Fibroblast of lung (primary cell): ENCODE results near the gene MYOM1. TPM values are rescaled to one million over a fixed set of nuclear protein-coding genes. Genes with fewer than 3 reads are reported as not detected.

Experiments used
- DNase-seq, 2 donors: peaks; one replicate each; pipeline versions ENCODE4 v3.0.0 to v3.0.0-alpha.2; 2010; ENCODE audit warnings: low read depth in 2 of 2
- H2AFZ ChIP-seq: 2 replicates; pipeline ENCODE4 v1.5.1; 2012; ENCODE audit warnings: low read length, control low read depth, inconsistent platforms
- H3K27ac ChIP-seq: 2 replicates; pipeline ENCODE4 v1.5.1; 2011; ENCODE audit warnings: low read length, control low read depth; ENCODE audit not compliant: insufficient read depth
- H3K27me3 ChIP-seq: 2 replicates; pipeline ENCODE4 v1.5.1; 2011; ENCODE audit warnings: mild to moderate bottlenecking, low read length; ENCODE audit not compliant: control insufficient read depth, insufficient read depth
- H3K36me3 ChIP-seq: 2 replicates; pipeline ENCODE4 v1.5.1; 2011; ENCODE audit warnings: low read length; ENCODE audit not compliant: control insufficient read depth, insufficient read depth
- H3K4me1 ChIP-seq: 2 replicates; pipeline ENCODE4 v1.5.1; 2011; ENCODE audit warnings: low read length; ENCODE audit not compliant: control insufficient read depth, insufficient read depth; ENCODE audit errors: extremely low read depth
- H3K4me2 ChIP-seq: 2 replicates; pipeline ENCODE4 v1.5.1; 2011; ENCODE audit warnings: low read length, control low read depth; ENCODE audit not compliant: insufficient read depth; ENCODE audit errors: extremely low read depth
- H3K4me3 ChIP-seq, 4 experiments: fragments of 200-600 bp in 1 of 4; sonication (generic) in 1 of 4; replicated peaks in 1 of 4; 2 replicates each; pipeline ENCODE4 v1.5.1; 2011 to 2016; ENCODE audit warnings: low read length in 4 of 4, low read depth in 3 of 4, mild to moderate bottlenecking in 3 of 4, control low read depth in 2 of 4, inconsistent platforms in 1 of 4, mixed read lengths in 1 of 4; ENCODE audit not compliant: insufficient read depth in 1 of 4; ENCODE audit errors: control extremely low read depth in 1 of 4
- H3K79me2 ChIP-seq: 2 replicates; pipeline ENCODE4 v1.5.1; 2012; ENCODE audit warnings: mild to moderate bottlenecking, low read length, inconsistent platforms; ENCODE audit not compliant: control insufficient read depth, insufficient read depth
- H3K9ac ChIP-seq: 2 replicates; pipeline ENCODE4 v1.5.1; 2011; ENCODE audit warnings: mild to moderate bottlenecking, low read length, control low read depth; ENCODE audit not compliant: insufficient read depth
- H3K9me3 ChIP-seq: 2 replicates; pipeline ENCODE4 v1.5.1; 2012; ENCODE audit warnings: low read depth, low read length; ENCODE audit not compliant: control insufficient read depth, insufficient read depth
- H4K20me1 ChIP-seq: 2 replicates; pipeline ENCODE4 v1.5.1; 2011; ENCODE audit warnings: low read length; ENCODE audit not compliant: control insufficient read depth, insufficient read depth; ENCODE audit errors: extremely low read depth
- EZH2 ChIP-seq: IDR thresholded peaks from 2 replicates; pipeline ENCODE4 v1.5.1; 2012; ENCODE audit warnings: low read length, control low read depth, mild to moderate bottlenecking; ENCODE audit errors: missing control alignments
- polyA plus RNA-seq, 2 donors: library from polyadenylated mRNA; depleted of rRNA in 1 of 2; stranded (reverse) in 1 of 2; unstranded in 1 of 2; fragments of >200 nt; gene quantifications; 2 replicates each; pipeline ENCODE4 v1.2.1, GENCODE V29; 2011 to 2012; ENCODE audit warnings: missing spikeins in 1 of 2
- total RNA-seq: library from RNA; depleted of rRNA; stranded (reverse); fragments of >200 nt; gene quantifications from 2 replicates; pipeline ENCODE4 v1.2.1, GENCODE V29; 2014
- TF ChIP-seq, protein P1 (sequence below), 2 donors: IDR thresholded peaks in 1 of 2; conservative IDR thresholded peaks in 1 of 2; 1 replicate in 1 of 2; 2 replicates in 1 of 2; pipeline ENCODE4 v1.5.1; 2011 to 2012; ENCODE audit warnings: low read length in 2 of 2, control low read depth in 1 of 2, inconsistent platforms in 1 of 2, low read depth in 1 of 2, mild to moderate bottlenecking in 1 of 2

The MYOM1 gene
- total and polyA plus RNA-seq, 2 donors (not counting 1 experiment from before 2014, with no cell fraction given) = 0.07 to 0.83 TPM

DNA sequence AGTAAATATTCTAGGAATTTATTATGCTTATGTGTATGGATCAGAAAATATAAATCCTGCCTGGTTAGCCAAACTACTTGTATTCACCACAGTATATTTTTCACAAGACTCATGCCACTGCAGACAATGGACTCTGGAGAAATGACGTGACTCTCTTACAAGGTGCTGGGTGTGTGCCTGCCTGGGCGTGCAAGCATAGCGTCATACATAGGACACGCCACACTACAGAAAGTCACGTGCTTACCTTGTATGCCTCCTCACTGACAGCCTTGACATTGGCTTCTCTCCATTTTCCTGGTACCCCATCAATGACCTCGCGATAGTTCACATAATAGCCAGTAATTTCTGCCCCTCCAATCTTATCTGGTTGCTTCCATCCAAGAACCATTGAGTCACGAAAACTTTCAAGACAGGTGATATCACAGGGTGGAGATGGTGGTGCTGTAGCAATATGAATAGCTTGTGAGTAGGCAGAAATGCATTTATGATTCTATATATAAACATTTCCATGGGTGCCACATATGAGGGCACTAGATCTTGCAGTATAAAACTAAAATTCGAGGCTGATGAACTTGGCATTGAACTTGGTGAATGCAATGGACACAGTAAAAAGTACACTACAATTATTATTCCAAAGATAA lies 93.2 kb downstream of the MYOM1 start:
- no peak overlapping the region for H3K4me2 ChIP-seq
- no peak overlapping the region for H3K27ac ChIP-seq
- no peaks in the 10 kb centered on the region for H3K4me1 ChIP-seq
- no peaks in the 10 kb centered on the region for H3K36me3 ChIP-seq
- H3K9me3 ChIP-seq = no peaks in the 10 kb centered on the region
- no peak for DNase-seq
- H4K20me1 ChIP-seq = no peaks in the 10 kb centered on the region
- no peaks in the 10 kb centered on the region for H3K79me2 ChIP-seq
- TF ChIP-seq, protein P1, sequence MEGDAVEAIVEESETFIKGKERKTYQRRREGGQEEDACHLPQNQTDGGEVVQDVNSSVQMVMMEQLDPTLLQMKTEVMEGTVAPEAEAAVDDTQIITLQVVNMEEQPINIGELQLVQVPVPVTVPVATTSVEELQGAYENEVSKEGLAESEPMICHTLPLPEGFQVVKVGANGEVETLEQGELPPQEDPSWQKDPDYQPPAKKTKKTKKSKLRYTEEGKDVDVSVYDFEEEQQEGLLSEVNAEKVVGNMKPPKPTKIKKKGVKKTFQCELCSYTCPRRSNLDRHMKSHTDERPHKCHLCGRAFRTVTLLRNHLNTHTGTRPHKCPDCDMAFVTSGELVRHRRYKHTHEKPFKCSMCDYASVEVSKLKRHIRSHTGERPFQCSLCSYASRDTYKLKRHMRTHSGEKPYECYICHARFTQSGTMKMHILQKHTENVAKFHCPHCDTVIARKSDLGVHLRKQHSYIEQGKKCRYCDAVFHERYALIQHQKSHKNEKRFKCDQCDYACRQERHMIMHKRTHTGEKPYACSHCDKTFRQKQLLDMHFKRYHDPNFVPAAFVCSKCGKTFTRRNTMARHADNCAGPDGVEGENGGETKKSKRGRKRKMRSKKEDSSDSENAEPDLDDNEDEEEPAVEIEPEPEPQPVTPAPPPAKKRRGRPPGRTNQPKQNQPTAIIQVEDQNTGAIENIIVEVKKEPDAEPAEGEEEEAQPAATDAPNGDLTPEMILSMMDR (conservative IDR thresholded peaks at IDR 0.05 in 1 of 2, IDR thresholded peaks at IDR 0.05 in 1 of 2; ENCODE audit: low read depth in 1 of 2, low read length in 2 of 2) = no peak
- TF ChIP-seq EZH2 = no peak
- H3K27me3 ChIP-seq = no peaks in the 10 kb centered on the region
- no peak overlapping the region for H3K9ac ChIP-seq
- no peak overlapping the region for H2AFZ ChIP-seq
- no peak overlapping the region for H3K4me3 ChIP-seq

DNA sequence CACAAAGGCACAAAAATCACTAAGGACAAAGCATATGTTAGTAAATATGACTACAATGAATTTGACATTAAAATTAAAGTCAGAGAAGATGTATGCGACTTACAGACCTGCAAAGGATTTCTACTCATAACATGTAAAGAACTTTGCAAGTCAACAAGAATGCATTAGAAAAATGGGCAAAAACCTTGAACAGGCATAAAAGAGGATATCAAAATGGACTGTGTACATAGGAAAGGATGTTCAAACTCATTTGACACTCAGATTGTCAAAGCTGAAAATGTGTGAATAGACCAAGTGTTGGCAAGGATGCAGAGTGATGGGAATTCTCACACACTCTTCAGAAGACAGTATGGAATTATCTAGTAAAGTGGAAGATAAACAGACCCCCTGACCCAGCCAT lies 94.9 kb downstream of the MYOM1 start:
- H2AFZ ChIP-seq = no peak overlapping the region
- H3K9ac ChIP-seq = no peak overlapping the region
- no peaks in the 10 kb centered on the region for H3K9me3 ChIP-seq
- no peak overlapping the region for H3K4me3 ChIP-seq
- H3K27me3 ChIP-seq = no peaks in the 10 kb centered on the region
- DNase-seq = no peak
- no peaks in the 10 kb centered on the region for H3K36me3 ChIP-seq
- TF ChIP-seq EZH2 = no peak
- TF ChIP-seq, protein P1 (conservative IDR thresholded peaks at IDR 0.05 in 1 of 2, IDR thresholded peaks at IDR 0.05 in 1 of 2; ENCODE audit: low read depth in 1 of 2, low read length in 2 of 2) = no peak
- no peak overlapping the region for H3K4me2 ChIP-seq
- no peaks in the 10 kb centered on the region for H4K20me1 ChIP-seq
- H3K27ac ChIP-seq = no peak overlapping the region
- no peaks in the 10 kb centered on the region for H3K79me2 ChIP-seq
- H3K4me1 ChIP-seq = no peaks in the 10 kb centered on the region

DNA sequence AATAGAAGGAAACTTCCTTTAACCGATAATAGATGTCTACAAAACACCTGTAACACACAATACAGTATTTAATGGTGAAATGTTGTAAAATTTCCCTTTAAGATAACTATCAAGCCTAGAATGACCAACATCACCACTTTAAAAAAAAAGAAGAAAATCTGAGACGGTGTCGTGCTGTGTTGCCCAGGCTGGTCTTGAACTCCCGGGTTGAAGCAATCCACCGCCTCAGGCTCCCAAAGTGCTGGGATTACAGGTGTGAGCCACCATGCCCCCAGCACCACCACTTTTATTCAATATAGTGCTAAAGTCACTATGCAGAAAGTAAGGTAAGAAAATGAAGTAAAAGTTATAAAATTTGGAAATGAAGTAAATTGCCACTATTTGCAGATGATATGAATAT lies 96.9 kb downstream of the MYOM1 start:
- no peaks in the 10 kb centered on the region for H3K4me1 ChIP-seq
- H3K36me3 ChIP-seq = no peaks in the 10 kb centered on the region
- H3K9me3 ChIP-seq = no peaks in the 10 kb centered on the region
- no peak overlapping the region for H3K4me2 ChIP-seq
- no peak overlapping the region for H2AFZ ChIP-seq
- H4K20me1 ChIP-seq = no peaks in the 10 kb centered on the region
- no peak overlapping the region for H3K9ac ChIP-seq
- no peaks in the 10 kb centered on the region for H3K79me2 ChIP-seq
- H3K27me3 ChIP-seq = no peaks in the 10 kb centered on the region
- no peak overlapping the region for H3K27ac ChIP-seq
- TF ChIP-seq EZH2 = no peak
- TF ChIP-seq, protein P1 (conservative IDR thresholded peaks at IDR 0.05 in 1 of 2, IDR thresholded peaks at IDR 0.05 in 1 of 2; ENCODE audit: low read depth in 1 of 2, low read length in 2 of 2) = no peak
- no peak for DNase-seq
- H3K4me3 ChIP-seq = no peak overlapping the region
